M059J (cell line): ENCODE data around the gene TSPO. TPM values are rescaled to one million over a fixed set of nuclear protein-coding genes. Genes with fewer than 3 reads are reported as not detected.

Source experiments
- DNase-seq: peaks from one replicate; pipeline ENCODE4 v3.0.0-alpha.2; 2012; ENCODE audit warnings: low read depth
- total RNA-seq: library from RNA; depleted of rRNA; stranded (reverse); fragments of >200 nt; shearing (Covaris generic); gene quantifications from 2 replicates; pipeline ENCODE4 v1.2.3, GENCODE V29; 2014

TSPO gene
- total RNA-seq, 1 experiment from 2014 or later, result 194 TPM

- no peak for DNase-seq
Observed at GRCh38 chr22:43159484-43160178, 8.3 kb downstream of the TSPO start.

- no peak for DNase-seq
Observed at GRCh38 chr22:43160497-43161126, 9.3 kb downstream of the TSPO start.

DNA sequence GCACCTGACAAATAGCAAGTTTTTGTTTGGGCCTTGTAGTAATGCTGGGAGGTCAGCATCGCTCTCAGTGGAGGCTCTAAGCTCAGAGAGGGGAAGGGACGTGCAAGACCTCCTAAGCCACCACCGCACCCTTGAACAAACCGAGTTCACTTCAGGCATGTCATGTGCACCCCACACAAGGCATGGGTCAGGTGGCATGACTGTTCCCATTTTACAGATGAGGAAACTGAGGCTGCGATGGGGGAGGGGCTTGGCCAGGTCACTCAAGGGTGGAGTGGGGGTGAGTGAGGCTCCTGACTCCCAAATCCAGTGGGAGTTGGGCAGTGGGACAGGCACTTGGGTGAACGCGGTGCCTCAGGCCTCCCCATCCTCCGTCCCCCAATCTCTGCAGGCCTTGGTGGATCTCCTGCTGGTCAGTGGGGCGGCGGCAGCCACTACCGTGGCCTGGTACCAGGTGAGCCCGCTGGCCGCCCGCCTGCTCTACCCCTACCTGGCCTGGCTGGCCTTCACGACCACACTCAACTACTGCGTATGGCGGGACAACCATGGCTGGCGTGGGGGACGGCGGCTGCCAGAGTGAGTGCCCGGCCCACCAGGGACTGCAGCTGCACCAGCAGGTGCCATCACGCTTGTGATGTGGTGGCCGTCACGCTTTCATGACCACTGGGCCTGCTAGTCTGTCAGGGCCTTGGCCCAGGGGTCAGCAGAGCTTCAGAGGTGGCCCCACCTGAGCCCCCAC, 11.2 kb downstream of the TSPO start:
- DNase-seq, result no peak

GRCh38 chr22:43163241-43163795, 12.0 kb downstream of the TSPO start:
- DNase-seq, result no peak

GRCh38 chr22:43164636-43165035, 13.3 kb downstream of the TSPO start:
- DNase-seq, result no peak

- DNase-seq, result no peak
Observed at GRCh38 chr22:43166132-43166930, 15.0 kb downstream of the TSPO start.

- DNase-seq, result no peak
Observed at GRCh38 chr22:43167001-43167589, 15.7 kb downstream of the TSPO start.

DNA sequence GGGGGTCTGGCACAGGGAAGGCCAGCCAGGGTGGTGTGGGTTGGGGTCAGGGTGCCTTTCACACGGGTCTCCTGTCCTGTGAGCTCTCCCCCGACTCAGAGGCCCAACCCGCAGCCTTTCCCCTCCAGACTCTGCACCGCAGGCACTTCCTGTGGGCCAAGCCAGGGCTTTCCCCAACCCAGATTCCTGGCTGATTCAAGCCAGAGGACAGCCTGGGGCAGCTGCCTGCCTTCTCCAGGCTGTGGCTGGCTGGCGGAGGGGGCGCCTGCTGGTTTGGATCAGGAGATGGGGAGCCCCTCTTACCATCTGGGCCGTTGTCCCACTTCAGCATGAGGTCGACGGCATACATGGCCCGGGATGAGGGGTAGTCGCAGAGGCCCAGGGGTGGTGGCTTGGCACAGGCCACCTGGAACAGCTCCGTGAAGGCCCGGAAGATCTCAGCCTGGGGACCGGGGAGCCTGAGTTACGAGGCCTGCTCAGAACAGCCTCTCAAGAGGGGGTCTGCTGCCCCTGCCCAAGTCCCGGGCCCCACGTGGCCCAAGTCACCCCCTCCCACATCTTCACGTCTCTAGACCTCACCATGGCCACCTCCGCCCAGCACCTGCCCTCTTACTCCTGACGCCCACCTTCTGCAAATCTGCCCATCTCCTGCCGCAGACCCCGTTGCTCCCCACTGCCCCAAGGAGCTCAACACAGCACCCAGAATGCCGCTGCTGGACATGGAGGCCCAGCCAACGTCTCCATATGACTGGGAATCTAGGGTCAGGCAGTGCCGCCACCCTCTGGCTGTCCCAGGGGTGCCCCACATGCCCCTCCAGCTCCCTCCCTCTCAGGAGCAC, 17.3 kb downstream of the TSPO start:
- DNase-seq, result peak; percentile 22

GRCh38 chr22:43169310-43170130, 18.2 kb downstream of the TSPO start:
- DNase-seq, result no peak

- no peak for DNase-seq
Observed at GRCh38 chr22:43170131-43170480, 18.7 kb downstream of the TSPO start.

DNA sequence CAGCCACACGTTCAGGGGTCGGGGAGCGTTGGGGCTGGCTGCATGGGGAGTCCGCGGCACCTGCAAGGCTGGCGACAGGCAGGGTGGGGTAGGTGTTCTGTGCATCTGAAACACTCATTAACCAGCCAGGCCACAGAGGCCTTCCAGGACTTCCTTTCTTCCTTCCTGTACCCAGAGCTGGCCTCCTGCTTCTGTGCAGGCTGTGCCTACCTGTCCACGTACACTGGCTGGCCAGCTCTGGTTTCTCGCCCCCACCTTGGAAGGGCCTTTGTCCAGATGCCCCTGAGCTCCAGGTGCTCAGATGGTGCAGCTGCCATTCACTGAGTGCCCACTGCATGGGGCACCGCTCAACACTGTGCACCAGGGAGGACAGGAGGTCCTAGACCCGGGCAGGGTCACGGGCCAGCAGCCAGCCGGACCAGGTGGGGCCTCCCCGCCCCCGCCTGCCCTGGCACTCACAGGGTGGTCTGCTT, 19.7 kb downstream of the TSPO start:
- no peak for DNase-seq

GRCh38 chr22:43171607-43172006, 20.2 kb downstream of the TSPO start:
- no peak for DNase-seq

- no peak for DNase-seq
Observed at GRCh38 chr22:43172191-43172590, 20.8 kb downstream of the TSPO start.

GRCh38 chr22:43173566-43173965, 22.2 kb downstream of the TSPO start:
- DNase-seq, result no peak

- DNase-seq, result no peak
Observed at GRCh38 chr22:43173976-43174720, 22.8 kb downstream of the TSPO start.

DNA sequence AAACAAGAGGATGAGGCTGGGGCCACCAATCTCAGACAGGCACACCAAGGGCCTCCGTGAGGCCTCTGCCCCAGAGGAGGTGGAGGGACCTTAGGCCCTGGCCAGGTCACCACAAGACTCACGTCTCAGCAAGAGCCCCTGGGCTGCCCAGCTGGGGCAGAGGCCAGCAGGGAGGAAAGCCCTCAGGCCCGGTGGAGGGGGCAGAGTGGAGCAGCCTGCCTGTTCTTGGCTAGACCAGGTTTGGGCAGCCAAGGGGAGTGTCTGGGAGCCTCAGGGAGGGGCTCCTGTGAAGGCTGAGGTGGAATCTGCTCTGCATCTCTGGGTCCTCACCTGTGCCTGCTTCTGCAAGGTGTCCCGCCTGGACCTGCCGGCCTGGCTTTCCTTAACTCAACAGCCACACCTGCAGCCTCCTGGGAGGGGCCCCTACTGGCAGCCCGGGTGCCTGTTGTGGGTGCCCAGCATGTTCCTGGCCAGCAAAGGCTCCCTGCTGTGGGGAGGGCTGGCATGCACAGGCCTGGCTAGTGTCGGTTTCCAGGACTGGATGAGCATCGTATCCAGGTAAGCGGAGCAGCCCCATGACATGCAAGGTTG, 23.7 kb downstream of the TSPO start:
- DNase-seq, result no peak

DNA sequence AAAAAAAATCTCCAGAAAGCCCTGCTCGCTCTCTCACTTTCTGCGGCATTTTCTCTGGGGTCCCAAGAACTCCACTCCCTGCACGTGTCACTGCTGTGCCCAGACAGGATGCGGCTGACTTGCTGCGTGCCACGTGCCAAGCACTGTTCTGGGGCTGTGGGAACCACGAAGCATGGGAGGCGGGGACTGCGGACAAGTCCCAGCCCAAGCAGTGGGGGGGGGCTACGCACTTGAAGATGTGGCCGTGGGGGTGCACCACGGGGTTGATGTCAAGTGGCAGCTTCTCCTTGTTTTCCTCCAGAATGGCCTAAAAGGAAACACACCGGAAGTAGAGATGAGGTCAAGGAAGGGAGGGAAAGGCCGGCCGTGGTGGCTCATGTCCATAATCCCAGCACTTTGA, 24.7 kb downstream of the TSPO start:
- no peak for DNase-seq

GRCh38 chr22:43177479-43177878, 26.1 kb downstream of the TSPO start:
- DNase-seq, result no peak
